Astrocyte (in vitro differentiated cells and primary cell): ENCODE measurements around the gene ZNF132.

ENCODE experiments used
- EZH2 ChIP-seq: IDR thresholded peaks from 2 replicates; pipeline ENCODE4 v1.6.1; 2012; ENCODE audit warnings: mild to moderate bottlenecking, low read length, inconsistent platforms; ENCODE audit not compliant: insufficient read depth
- TF ChIP-seq, protein P1 (sequence below): IDR thresholded peaks from 2 replicates; pipeline ENCODE4 v1.5.1; 2011; ENCODE audit warnings: low read depth, mild to moderate bottlenecking, inconsistent platforms, low read length, moderate library complexity; ENCODE audit not compliant: insufficient read depth

- TF ChIP-seq, protein P1, sequence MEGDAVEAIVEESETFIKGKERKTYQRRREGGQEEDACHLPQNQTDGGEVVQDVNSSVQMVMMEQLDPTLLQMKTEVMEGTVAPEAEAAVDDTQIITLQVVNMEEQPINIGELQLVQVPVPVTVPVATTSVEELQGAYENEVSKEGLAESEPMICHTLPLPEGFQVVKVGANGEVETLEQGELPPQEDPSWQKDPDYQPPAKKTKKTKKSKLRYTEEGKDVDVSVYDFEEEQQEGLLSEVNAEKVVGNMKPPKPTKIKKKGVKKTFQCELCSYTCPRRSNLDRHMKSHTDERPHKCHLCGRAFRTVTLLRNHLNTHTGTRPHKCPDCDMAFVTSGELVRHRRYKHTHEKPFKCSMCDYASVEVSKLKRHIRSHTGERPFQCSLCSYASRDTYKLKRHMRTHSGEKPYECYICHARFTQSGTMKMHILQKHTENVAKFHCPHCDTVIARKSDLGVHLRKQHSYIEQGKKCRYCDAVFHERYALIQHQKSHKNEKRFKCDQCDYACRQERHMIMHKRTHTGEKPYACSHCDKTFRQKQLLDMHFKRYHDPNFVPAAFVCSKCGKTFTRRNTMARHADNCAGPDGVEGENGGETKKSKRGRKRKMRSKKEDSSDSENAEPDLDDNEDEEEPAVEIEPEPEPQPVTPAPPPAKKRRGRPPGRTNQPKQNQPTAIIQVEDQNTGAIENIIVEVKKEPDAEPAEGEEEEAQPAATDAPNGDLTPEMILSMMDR = no peak
- TF ChIP-seq EZH2 = no peak
These were observed 56.9 kb downstream of the ZNF132 start for GRCh38 chr19:58382997-58383603.
